GM23248 (cell line): ENCODE measurements around the gene ARL6IP4. TPM values are rescaled to one million over a fixed set of nuclear protein-coding genes. Genes with fewer than 3 reads are reported as not detected.

ENCODE experiments used
- DNase-seq: peaks from one replicate; pipeline ENCODE4 v3.0.0-alpha.2; 2015
- H2AFZ ChIP-seq: fragments of 200-600 bp; sonication (generic); 2 replicates; pipeline ENCODE4 v1.6.1; 2016; ENCODE audit warnings: antibody characterized with exemption
- H3F3A ChIP-seq: fragments of 200-600 bp; sonication (generic); 2 replicates; pipeline ENCODE4 v1.6.1; 2016; ENCODE audit warnings: mild to moderate bottlenecking, antibody characterized with exemption, mixed run types; ENCODE audit not compliant: insufficient read depth
- H3K27ac ChIP-seq: fragments of 200-600 bp; sonication (generic); 2 replicates; pipeline ENCODE4 v1.5.1; 2016; ENCODE audit warnings: mild to moderate bottlenecking
- H3K27me3 ChIP-seq: fragments of 200-600 bp; sonication (generic); replicated peaks from 2 replicates; pipeline ENCODE4 v1.6.1; 2016; ENCODE audit warnings: mild to moderate bottlenecking; ENCODE audit not compliant: insufficient read depth
- H3K36me3 ChIP-seq: fragments of 200-600 bp; sonication (generic); 2 replicates; pipeline ENCODE4 v1.6.1; 2016; ENCODE audit warnings: low read depth, mild to moderate bottlenecking
- H3K4me1 ChIP-seq: fragments of 200-600 bp; sonication (generic); 2 replicates; pipeline ENCODE4 v1.6.1; 2016; ENCODE audit warnings: mild to moderate bottlenecking; ENCODE audit not compliant: insufficient read depth
- H3K4me2 ChIP-seq: fragments of 200-600 bp; sonication (generic); one replicate; pipeline ENCODE4 v1.6.1; 2016; ENCODE audit warnings: mild to moderate bottlenecking; ENCODE audit not compliant: unreplicated experiment
- H3K4me3 ChIP-seq: fragments of 200-600 bp; sonication (generic); 2 replicates; pipeline ENCODE4 v1.5.1; 2016; ENCODE audit warnings: mild to moderate bottlenecking
- H3K79me2 ChIP-seq: fragments of 200-600 bp; sonication (generic); 2 replicates; pipeline ENCODE4 v1.6.1; 2016; ENCODE audit warnings: mild to moderate bottlenecking; ENCODE audit not compliant: insufficient read depth
- H3K9ac ChIP-seq: fragments of 200-600 bp; sonication (generic); 2 replicates; pipeline ENCODE4 v1.6.1; 2016; ENCODE audit warnings: mild to moderate bottlenecking
- H3K9me2 ChIP-seq: fragments of 200-600 bp; sonication (generic); 2 replicates; pipeline ENCODE4 v1.6.1; 2016; ENCODE audit warnings: mixed run types, mild to moderate bottlenecking, moderate library complexity; ENCODE audit not compliant: insufficient read depth
- H3K9me3 ChIP-seq: fragments of 200-600 bp; sonication (generic); one replicate; pipeline ENCODE4 v1.6.1; 2017; ENCODE audit warnings: low read depth
- H4K20me1 ChIP-seq: fragments of 200-600 bp; sonication (generic); 2 replicates; pipeline ENCODE4 v1.6.0; 2016; ENCODE audit not compliant: insufficient read depth
- EZH2 ChIP-seq: fragments of 200-600 bp; sonication (generic); IDR thresholded peaks from 2 replicates; pipeline ENCODE4 v1.6.1; 2018; ENCODE audit warnings: antibody characterized with exemption, mild to moderate bottlenecking; ENCODE audit not compliant: insufficient read depth, poor library complexity, severe bottlenecking
- EZH2phosphoT487 ChIP-seq: fragments of 200-600 bp; sonication (generic); IDR thresholded peaks from 2 replicates; pipeline ENCODE4 v1.6.1; 2018; ENCODE audit warnings: antibody characterized with exemption, moderate library complexity, mild to moderate bottlenecking, low read depth; ENCODE audit not compliant: insufficient read depth
- WGBS, 2 experiments: methylation state at CpG; one replicate each; pipeline ENCODE4 v1.1.6; 2015 to 2017; ENCODE audit warnings: low lambda C conversion rate in 2 of 2, low coverage in 1 of 2; ENCODE audit errors: missing lambda C conversion rate in 2 of 2; 5-methylcytosine and 5-hydroxymethylcytosine counted together
- in situ Hi-C: fragments of 300-500 bp; cut with MboI; formaldehyde crosslinking; loops from 2 replicates; pipeline ENCODE4 v1.15.0; 2020
- microRNA-seq: library from miRNA; unstranded; fragments of <30 nt; microRNA quantifications from one replicate; pipeline ENCODE4, GENCODE V29; 2016; ENCODE audit warnings: borderline number of aligned reads
- polyA plus RNA-seq: library from polyadenylated mRNA; unstranded; fragments of >200 nt; fragmentation: Nextera tagmentation; extraction: Ambion mirVana; gene quantifications from 2 replicates; pipeline ENCODE4 v1.2.1, GENCODE V29; 2016
- small RNA-seq: library from RNA; depleted of rRNA; stranded (forward); fragments of <200 nt; gene quantifications from one replicate; pipeline ENCODE3, GENCODE V24; 2014; ENCODE audit warnings: low read depth, low replicate concordance
- total RNA-seq: library from RNA; depleted of rRNA; stranded (reverse); fragments of >200 nt; shearing (Covaris generic); gene quantifications from 2 replicates; pipeline ENCODE4 v1.2.3, GENCODE V29; 2014; rRNA removed

The ARL6IP4 gene
- total and polyA plus RNA-seq, 2 experiments from 2014 or later, result 150 to 259 TPM

DNA sequence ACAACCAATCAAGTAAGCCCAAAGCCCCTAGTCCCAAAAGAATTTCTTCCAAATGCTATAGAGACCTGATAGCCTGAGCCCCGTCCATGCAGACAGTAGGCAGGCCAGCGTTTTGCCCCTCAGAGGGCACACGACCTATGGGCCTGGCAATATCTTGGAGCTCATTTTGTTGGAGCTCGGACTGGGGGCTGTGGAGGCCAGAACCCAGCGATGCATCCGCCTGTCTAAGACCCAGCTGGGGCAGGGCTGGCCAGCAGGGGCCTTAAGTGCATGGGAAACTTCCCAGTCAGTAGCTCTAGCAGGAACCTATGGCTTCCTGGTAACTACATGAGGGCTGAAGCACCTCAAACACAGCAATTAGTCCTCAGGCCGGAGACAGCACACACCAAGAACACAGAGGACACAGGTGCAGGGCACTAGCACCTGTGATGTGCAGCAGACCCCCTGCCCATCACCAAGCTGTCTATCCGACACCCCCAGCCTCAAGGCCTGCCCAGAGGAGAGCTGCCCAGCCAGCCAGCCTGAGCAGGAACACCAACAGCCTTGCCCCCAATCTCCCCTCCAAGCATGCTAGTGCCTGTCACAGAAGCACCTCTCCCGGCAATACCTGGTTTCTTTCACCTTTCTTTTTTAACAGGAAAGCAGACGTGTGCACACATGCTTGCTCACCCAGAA is 50.8 kb downstream of the ARL6IP4 start:
- peaks cover 9% of the 10 kb centered on the region for H3K4me1 ChIP-seq
- H3K4me3 ChIP-seq, result no peak overlapping the region
- H4K20me1 ChIP-seq, result no peaks in the 10 kb centered on the region
- H3K27ac ChIP-seq, result no peak overlapping the region
- H3K27me3 ChIP-seq, result no peaks in the 10 kb centered on the region
- no peaks in the 10 kb centered on the region; the same call in 1 of the 2 replicates for H3F3A ChIP-seq
- in situ Hi-C loops, result no loop called here
- TF ChIP-seq EZH2 (no peak), EZH2phosphoT487 (no peak)
- no peak overlapping the region for H3K4me2 ChIP-seq
- 92 to 95% methylated on average over 10 of the region's 10 CpGs for WGBS, 2 experiments
- H3K79me2 ChIP-seq, result no peaks in the 10 kb centered on the region
- no peak for DNase-seq
- H2AFZ ChIP-seq, result no peak overlapping the region
- no peaks in the 10 kb centered on the region for H3K36me3 ChIP-seq
- H3K9ac ChIP-seq, result no peak overlapping the region
- no peaks in the 10 kb centered on the region for H3K9me2 ChIP-seq
- H3K9me3 ChIP-seq, result no peaks in the 10 kb centered on the region

Small RNA genes lying within 50 kb of the gene (microRNA-seq; reads per million reads assigned to microRNA genes)
- gene MIR4304, result not detected

Small RNA genes lying within 50 kb of the gene (small RNA-seq; reads per million reads assigned to genes)
- not detected for gene ARL6IP4
- gene MIR4304, result not detected

Other genes with a start within 250 kb of the ARL6IP4 start
- not detected in 2 replicates for gene HCAR1, start 249.8 kb upstream of the ARL6IP4 start, total RNA-seq
- not detected in 2 replicates for gene HCAR1, start 249.8 kb upstream of the ARL6IP4 start, polyA plus RNA-seq
- 42.2 and 48.6 TPM in 2 replicates for gene DENR, start 227.9 kb upstream of the ARL6IP4 start, total RNA-seq
- 80.5 and 83.3 TPM in 2 replicates for gene DENR, start 227.9 kb upstream of the ARL6IP4 start, polyA plus RNA-seq
- 0.22 TPM in 1 of 2 replicates, not detected in the other for gene CCDC62, start 206.1 kb upstream of the ARL6IP4 start, total RNA-seq
- gene CCDC62, start 206.1 kb upstream of the ARL6IP4 start, polyA plus RNA-seq, result 0.22 TPM in 1 of 2 replicates, not detected in the other
- 16.3 and 16.4 TPM in 2 replicates for gene HIP1R, start 145.2 kb upstream of the ARL6IP4 start, total RNA-seq
- 7.1 and 7.6 TPM in 2 replicates for gene HIP1R, start 145.2 kb upstream of the ARL6IP4 start, polyA plus RNA-seq
- 26.1 and 31.3 TPM in 2 replicates for gene VPS37B, start 84.6 kb upstream of the ARL6IP4 start, total RNA-seq
- gene VPS37B, start 84.6 kb upstream of the ARL6IP4 start, polyA plus RNA-seq, result 19.1 and 19.9 TPM in 2 replicates
- gene ABCB9, start 14.2 kb upstream of the ARL6IP4 start, total RNA-seq, result 4.0 and 4.4 TPM in 2 replicates
- 2.2 and 4.4 TPM in 2 replicates for gene ABCB9, start 14.2 kb upstream of the ARL6IP4 start, polyA plus RNA-seq
- gene OGFOD2, start 5.4 kb upstream of the ARL6IP4 start, total RNA-seq, result 11.9 and 28.3 TPM in 2 replicates
- 12.8 and 15.4 TPM in 2 replicates for gene OGFOD2, start 5.4 kb upstream of the ARL6IP4 start, polyA plus RNA-seq
- gene PITPNM2, start 170.4 kb downstream of the ARL6IP4 start, total RNA-seq, result 2.0 and 2.1 TPM in 2 replicates
- 0.37 and 0.63 TPM in 2 replicates for gene PITPNM2, start 170.4 kb downstream of the ARL6IP4 start, polyA plus RNA-seq